Stimulated activated CD8-positive, alpha-beta memory T cell treated with anti-CD3 and anti-CD28 coated beads, Interleukin-7, amount 100 ng/mL, for 4 hours (primary cell): ENCODE results near the gene EPS8L1.
"Not testable (repeated sequence)": the region's sequence is repeated elsewhere in the genome, so short reads cannot be mapped to it uniquely, and the experiment has no call there.

ENCODE experiments used
- DNase-seq, 2 donors: peaks; one replicate each; pipeline ENCODE4 v3.0.0-alpha.2; 2020; ENCODE audit warnings: low read depth in 2 of 2

EPS8L1 gene

GRCh38 chr19:55094456-55095259, 19.0 kb downstream of the EPS8L1 start:
- DNase-seq = no peak

GRCh38 chr19:55095260-55096060, 19.8 kb downstream of the EPS8L1 start:
- DNase-seq = no peak

GRCh38 chr19:55096061-55096701, 20.5 kb downstream of the EPS8L1 start:
- no peak for DNase-seq

GRCh38 chr19:55097864-55098715, 22.4 kb downstream of the EPS8L1 start:
- DNase-seq = no peak

GRCh38 chr19:55098716-55099556, 23.3 kb downstream of the EPS8L1 start:
- no peak for DNase-seq

- no peak for DNase-seq
Measured at GRCh38 chr19:55099557-55100506, 24.2 kb downstream of the EPS8L1 start.

GRCh38 chr19:55101261-55101660, 25.6 kb downstream of the EPS8L1 start:
- DNase-seq = no peak

GRCh38 chr19:55103190-55103589, 27.5 kb downstream of the EPS8L1 start:
- DNase-seq = no peak

GRCh38 chr19:55105237-55105636, 29.6 kb downstream of the EPS8L1 start:
- DNase-seq = no peak

- no peak for DNase-seq
Measured at GRCh38 chr19:55106591-55106990, 30.9 kb downstream of the EPS8L1 start.

- DNase-seq = not testable (repeated sequence)
Measured at GRCh38 chr19:55107252-55107651, 31.6 kb downstream of the EPS8L1 start.

- DNase-seq = no peak
Measured at GRCh38 chr19:55109527-55110291, 34.0 kb downstream of the EPS8L1 start.

- DNase-seq = no peak
Measured at GRCh38 chr19:55111238-55111831, 35.7 kb downstream of the EPS8L1 start.

- no peak for DNase-seq
Measured at GRCh38 chr19:55112246-55112776, 36.6 kb downstream of the EPS8L1 start.

GRCh38 chr19:55112777-55113569, 37.3 kb downstream of the EPS8L1 start:
- no peak for DNase-seq

- DNase-seq = no peak
Measured at GRCh38 chr19:55113570-55114039, 37.9 kb downstream of the EPS8L1 start.

- no peak for DNase-seq
Measured at GRCh38 chr19:55114566-55115145, 39.0 kb downstream of the EPS8L1 start.
